ENCODE data around the gene MYH4. TPM values are rescaled to one million over a fixed set of nuclear protein-coding genes. Genes with fewer than 3 reads are reported as not detected.

MYH4 gene
- total RNA-seq, 2 experiments from 2014 or later: not detected

DNA sequence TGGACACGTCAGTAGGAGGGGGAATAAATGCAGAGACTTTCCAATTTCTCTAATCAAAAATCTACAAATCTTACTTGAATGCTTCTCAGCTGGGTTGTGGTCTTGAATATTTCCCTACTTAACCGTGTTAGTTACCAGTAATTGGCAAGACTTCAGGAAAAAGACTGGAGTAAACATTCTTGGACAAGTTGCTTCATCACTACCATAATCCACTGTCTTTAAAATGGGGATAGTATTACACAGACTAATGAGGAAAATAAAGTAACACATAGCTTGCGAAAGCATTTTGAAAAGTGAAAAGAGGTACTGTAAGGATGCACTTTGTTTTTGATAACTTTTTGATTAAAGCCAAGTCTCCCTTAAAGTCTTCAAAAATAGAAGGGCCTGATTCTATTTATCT is 30.6 kb upstream of the MYH4 start:
- Histone ChIP-seq H3K9me2 (ENCODE audit: insufficient read depth, low read length) (no peaks in the 10 kb centered on the region), H3K36me3 (ENCODE audit: insufficient read depth, low read length) (no peaks in the 10 kb centered on the region), H3K4me2 (ENCODE audit: low read length) (no peak overlapping the region), H3K27ac (ENCODE audit: low read depth, low read length, poor library complexity, severe bottlenecking) (no peak overlapping the region), H2AFZ (ENCODE audit: low read length) (no peak overlapping the region), H3K79me2 (ENCODE audit: insufficient read depth, low read depth, low read length) (no peaks in the 10 kb centered on the region), H4K20me1 (ENCODE audit: insufficient read depth, low read length) (no peaks in the 10 kb centered on the region), H3K4me1 (ENCODE audit: insufficient read depth, low read length, poor library complexity, severe bottlenecking) (no peaks in the 10 kb centered on the region), H3K4me3 (ENCODE audit: low read depth, low read length, poor library complexity, severe bottlenecking) (no peak overlapping the region), H3K9me3 (ENCODE audit: low read length) (no peaks in the 10 kb centered on the region)
- ChIA-PET CTCF (ENCODE audit: unreplicated experiment) (no interaction called here), POLR2A (no interaction called here)
- TF ChIP-seq, protein P1, sequence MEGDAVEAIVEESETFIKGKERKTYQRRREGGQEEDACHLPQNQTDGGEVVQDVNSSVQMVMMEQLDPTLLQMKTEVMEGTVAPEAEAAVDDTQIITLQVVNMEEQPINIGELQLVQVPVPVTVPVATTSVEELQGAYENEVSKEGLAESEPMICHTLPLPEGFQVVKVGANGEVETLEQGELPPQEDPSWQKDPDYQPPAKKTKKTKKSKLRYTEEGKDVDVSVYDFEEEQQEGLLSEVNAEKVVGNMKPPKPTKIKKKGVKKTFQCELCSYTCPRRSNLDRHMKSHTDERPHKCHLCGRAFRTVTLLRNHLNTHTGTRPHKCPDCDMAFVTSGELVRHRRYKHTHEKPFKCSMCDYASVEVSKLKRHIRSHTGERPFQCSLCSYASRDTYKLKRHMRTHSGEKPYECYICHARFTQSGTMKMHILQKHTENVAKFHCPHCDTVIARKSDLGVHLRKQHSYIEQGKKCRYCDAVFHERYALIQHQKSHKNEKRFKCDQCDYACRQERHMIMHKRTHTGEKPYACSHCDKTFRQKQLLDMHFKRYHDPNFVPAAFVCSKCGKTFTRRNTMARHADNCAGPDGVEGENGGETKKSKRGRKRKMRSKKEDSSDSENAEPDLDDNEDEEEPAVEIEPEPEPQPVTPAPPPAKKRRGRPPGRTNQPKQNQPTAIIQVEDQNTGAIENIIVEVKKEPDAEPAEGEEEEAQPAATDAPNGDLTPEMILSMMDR (conservative IDR thresholded peaks at IDR 0.05; ENCODE audit: low read length): no peak
- no peak for TF ChIP-seq EZH2phosphoT487 (IDR thresholded peaks at IDR 0.05; ENCODE audit: borderline replicate concordance, low read depth, low read length)
- DNase-seq (ENCODE audit: low spot score): no peak
- intact Hi-C loops (cut with micrococcal nuclease; ENCODE audit: unreplicated experiment): no loop called here
- BruUV-seq (replicated peaks): no TSS peak

- ChIA-PET POLR2A (interaction anchor here (1.2 kb wide), 1 partner anchor 9 kb away, joined by 3 read pairs; no protein-coding TSS in a partner anchor), CTCF (ENCODE audit: unreplicated experiment) (no interaction called here)
- intact Hi-C loops (cut with micrococcal nuclease; ENCODE audit: unreplicated experiment): no loop called here
- Histone ChIP-seq H3K27ac (ENCODE audit: low read depth, low read length, poor library complexity, severe bottlenecking) (no peak overlapping the region), H4K20me1 (ENCODE audit: insufficient read depth, low read length) (no peaks in the 10 kb centered on the region), H3K4me2 (ENCODE audit: low read length) (no peak overlapping the region), H2AFZ (ENCODE audit: low read length) (no peak overlapping the region), H3K4me1 (ENCODE audit: insufficient read depth, low read length, poor library complexity, severe bottlenecking) (no peaks in the 10 kb centered on the region), H3K9me2 (ENCODE audit: insufficient read depth, low read length) (no peaks in the 10 kb centered on the region), H3K36me3 (ENCODE audit: insufficient read depth, low read length) (no peaks in the 10 kb centered on the region), H3K9me3 (ENCODE audit: low read length) (peaks cover 14% of the 10 kb centered on the region; the same call in 1 of the 2 replicates), H3K79me2 (ENCODE audit: insufficient read depth, low read depth, low read length) (no peaks in the 10 kb centered on the region), H3K4me3 (ENCODE audit: low read depth, low read length, poor library complexity, severe bottlenecking) (no peak overlapping the region)
- no peak for DNase-seq (ENCODE audit: low spot score)
- TF ChIP-seq EZH2phosphoT487 (IDR thresholded peaks at IDR 0.05; ENCODE audit: borderline replicate concordance, low read depth, low read length): no peak
- TF ChIP-seq, protein P1 (conservative IDR thresholded peaks at IDR 0.05; ENCODE audit: low read length): no peak
- no TSS peak for BruUV-seq (replicated peaks)
These were observed 22.6 kb upstream of the MYH4 start for GRCh38 chr17:10492004-10492403.

GRCh38 chr17:10482252-10482651 is 12.9 kb upstream of the MYH4 start:
- Histone ChIP-seq H3K9me3 (ENCODE audit: low read length) (0 out of 2 replicates have a peak, but pooled peaks cover 3% of the 10 kb centered on the region), H3K9me2 (ENCODE audit: insufficient read depth, low read length) (no peaks in the 10 kb centered on the region), H4K20me1 (ENCODE audit: insufficient read depth, low read length) (no peaks in the 10 kb centered on the region), H3K79me2 (ENCODE audit: insufficient read depth, low read depth, low read length) (no peaks in the 10 kb centered on the region), H3K4me1 (ENCODE audit: insufficient read depth, low read length, poor library complexity, severe bottlenecking) (no peaks in the 10 kb centered on the region), H3K4me3 (ENCODE audit: low read depth, low read length, poor library complexity, severe bottlenecking) (no peak overlapping the region), H3K4me2 (ENCODE audit: low read length) (no peak overlapping the region), H2AFZ (ENCODE audit: low read length) (no peak overlapping the region), H3K36me3 (ENCODE audit: insufficient read depth, low read length) (no peaks in the 10 kb centered on the region), H3K27ac (ENCODE audit: low read depth, low read length, poor library complexity, severe bottlenecking) (no peak overlapping the region)
- intact Hi-C loops (cut with micrococcal nuclease; ENCODE audit: unreplicated experiment): no loop called here
- DNase-seq (ENCODE audit: low spot score): no peak
- CTCF ChIA-PET (ENCODE audit: unreplicated experiment): no interaction called here
- TF ChIP-seq EZH2phosphoT487 (IDR thresholded peaks at IDR 0.05; ENCODE audit: borderline replicate concordance, low read depth, low read length): no peak
- TF ChIP-seq, protein P1 (conservative IDR thresholded peaks at IDR 0.05; ENCODE audit: low read length): no peak
- no TSS peak for BruUV-seq (replicated peaks)
- POLR2A ChIA-PET: interaction anchor here (0.6 kb wide), 1 partner anchor 10 kb away, joined by 3 read pairs; no protein-coding TSS in a partner anchor
